NCI-H748 (cell line): ENCODE data around the gene IL37.
"Not testable (repeated sequence)": the region's sequence is repeated elsewhere in the genome, so short reads cannot be mapped to it uniquely, and the experiment has no call there.

ENCODE experiments used
- DNase-seq: peaks from one replicate; lab custom pipeline; 2025; ENCODE audit not compliant: unreplicated experiment; lab: John Stamatoyannopoulos, UW

Gene IL37

DNA sequence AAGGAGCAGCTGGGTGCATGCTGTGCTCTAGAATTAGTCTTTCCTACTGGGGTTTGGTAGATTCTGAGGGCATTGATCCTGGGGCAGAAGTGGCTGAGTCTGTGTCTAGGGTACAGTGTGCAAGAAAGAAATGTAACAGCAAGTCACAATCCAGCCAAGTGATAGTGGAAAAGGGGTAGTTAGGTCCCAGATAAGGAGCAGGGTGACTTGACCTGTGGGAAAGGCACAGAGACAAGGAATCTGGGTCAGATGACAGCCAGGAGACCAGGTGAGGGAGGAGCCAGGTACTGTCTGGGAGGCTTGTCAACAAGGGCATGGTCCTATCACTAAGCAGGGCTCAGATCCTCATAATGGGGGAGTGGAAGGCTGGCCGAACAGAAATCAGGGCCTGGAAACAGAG lies 8.1 kb downstream of the IL37 start:
- DNase-seq, result no peak

GRCh38 chr2:112920923-112921532 lies 10.1 kb downstream of the IL37 start:
- no peak for DNase-seq

GRCh38 chr2:112921982-112922381 lies 11.0 kb downstream of the IL37 start:
- no peak for DNase-seq

GRCh38 chr2:112923237-112923966 lies 12.4 kb downstream of the IL37 start:
- no peak for DNase-seq

DNA sequence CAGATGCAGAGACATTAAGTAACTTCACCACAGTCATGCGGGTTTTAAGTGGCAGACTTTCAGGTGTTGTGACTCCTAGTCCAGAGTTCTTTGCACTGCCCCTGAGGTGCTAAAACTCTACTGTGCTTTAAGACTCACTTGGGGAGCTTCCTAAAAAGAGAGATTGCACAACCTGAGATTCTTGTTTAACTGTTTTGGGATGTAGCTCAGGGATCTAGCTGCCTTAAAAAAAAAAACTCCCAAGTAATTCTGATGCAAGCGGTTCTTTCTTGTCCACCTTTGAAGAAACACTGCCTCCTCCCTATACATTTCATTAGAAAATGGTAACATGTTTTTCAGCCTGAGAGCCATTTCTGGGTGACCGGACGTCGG lies 13.0 kb downstream of the IL37 start:
- DNase-seq, result no peak

GRCh38 chr2:112924360-112924759 lies 13.4 kb downstream of the IL37 start:
- no peak for DNase-seq

- DNase-seq, result no peak
These were observed 13.9 kb downstream of the IL37 start for GRCh38 chr2:112924821-112925220.

GRCh38 chr2:112926707-112927106 lies 15.7 kb downstream of the IL37 start:
- DNase-seq, result no peak

DNA sequence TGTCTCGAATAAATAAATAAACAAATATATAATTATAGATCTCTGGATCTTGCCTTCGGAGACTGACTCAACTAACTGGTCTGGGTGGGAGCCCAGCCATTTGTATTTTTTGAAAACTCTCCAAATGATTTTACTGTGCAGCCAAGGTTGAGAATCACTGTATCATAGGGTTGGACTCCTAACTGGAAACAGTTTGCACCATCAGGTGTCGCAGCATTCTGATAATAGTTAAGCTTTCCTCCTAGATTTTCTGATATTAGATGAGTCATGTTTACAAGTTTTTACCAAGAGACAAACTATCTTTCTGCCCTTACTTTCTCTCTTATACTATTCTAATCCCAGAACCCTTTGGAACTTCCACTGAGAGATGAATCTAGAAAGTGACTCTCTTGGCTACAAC lies 16.8 kb downstream of the IL37 start:
- no peak for DNase-seq

GRCh38 chr2:112933261-112933660 lies 22.3 kb downstream of the IL37 start:
- DNase-seq, result no peak

- not testable (repeated sequence) for DNase-seq
These were observed 23.2 kb downstream of the IL37 start for GRCh38 chr2:112934117-112934516.

DNA sequence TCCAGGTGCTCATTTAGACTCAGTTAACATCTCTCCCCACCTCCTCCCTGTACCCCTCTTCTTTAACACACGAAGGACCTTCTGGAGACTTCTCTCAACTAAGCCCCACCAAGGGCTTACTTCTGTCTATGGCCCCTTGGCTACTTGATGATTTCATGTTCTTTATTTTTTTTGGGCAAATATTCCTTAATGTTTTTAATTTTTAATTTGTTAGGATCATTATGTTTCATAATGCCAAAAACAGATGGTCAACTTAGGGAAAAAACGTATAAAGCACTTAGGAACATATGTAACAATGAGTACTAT lies 25.9 kb downstream of the IL37 start:
- no peak for DNase-seq

GRCh38 chr2:112938904-112939303 lies 27.9 kb downstream of the IL37 start:
- DNase-seq, result no peak

GRCh38 chr2:112939425-112939824 lies 28.5 kb downstream of the IL37 start:
- no peak for DNase-seq

- DNase-seq, result no peak
These were observed 30.1 kb downstream of the IL37 start for GRCh38 chr2:112940859-112941625.

DNA sequence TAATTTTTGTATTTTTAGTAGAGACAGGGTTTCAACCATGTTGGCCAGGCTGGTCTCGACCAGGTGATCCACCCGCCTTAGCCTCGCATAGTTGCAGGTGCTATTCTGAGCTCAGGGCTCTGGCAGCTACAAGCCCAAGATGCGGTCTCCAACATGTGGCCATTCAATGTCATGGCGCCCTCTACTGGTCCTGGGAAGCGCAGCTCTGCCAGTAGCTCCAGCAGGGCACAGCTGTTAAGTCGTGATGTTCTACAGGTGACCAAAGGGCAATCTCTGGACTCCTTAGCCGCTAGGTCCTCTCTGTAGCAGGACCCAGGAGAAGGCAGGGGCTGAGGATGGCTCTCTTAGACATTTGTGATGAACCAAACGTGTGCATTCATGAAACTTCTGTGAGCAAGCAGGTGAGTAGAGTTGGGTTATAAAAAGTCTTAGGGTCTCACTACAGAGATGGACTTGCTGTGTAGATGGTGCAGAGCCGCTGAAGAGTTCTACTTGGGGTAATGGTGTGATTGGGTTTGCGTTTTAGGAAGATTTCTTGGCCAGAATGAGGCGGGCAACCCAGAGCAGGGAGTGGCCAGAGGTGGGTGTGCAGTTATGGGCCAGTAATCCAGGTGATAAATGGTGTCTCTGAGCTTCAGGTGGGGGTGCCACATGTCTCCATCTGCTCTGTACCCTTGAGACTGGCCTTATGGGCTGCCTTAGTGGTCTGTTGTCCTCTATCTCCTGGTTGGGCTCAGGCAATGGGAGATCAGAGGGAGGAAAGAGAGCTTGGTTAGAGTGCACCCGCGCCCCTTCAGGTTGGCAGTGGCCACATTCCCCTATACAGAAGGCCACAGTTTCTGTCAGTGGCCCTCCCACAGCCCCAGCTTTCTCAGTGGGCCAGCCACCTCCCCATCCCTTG lies 31.0 kb downstream of the IL37 start:
- peak; percentile 76 for DNase-seq

DNA sequence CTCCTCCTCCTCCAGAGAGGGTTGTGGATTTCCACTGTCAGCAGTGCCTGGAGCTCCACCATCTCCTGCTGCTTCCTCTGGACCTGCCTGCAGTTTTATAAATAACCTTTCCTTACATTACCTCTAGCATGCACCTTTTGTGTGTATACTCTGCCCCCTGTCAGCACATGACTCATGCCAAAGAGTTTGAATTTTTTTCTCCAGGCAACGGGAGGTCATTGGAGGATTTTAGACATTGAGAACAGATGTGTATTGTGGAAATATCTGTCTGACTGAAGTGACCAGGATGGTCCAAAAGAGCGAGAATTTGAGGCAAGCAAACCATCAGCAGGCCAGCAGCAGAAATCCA lies 31.7 kb downstream of the IL37 start:
- DNase-seq, result no peak

DNA sequence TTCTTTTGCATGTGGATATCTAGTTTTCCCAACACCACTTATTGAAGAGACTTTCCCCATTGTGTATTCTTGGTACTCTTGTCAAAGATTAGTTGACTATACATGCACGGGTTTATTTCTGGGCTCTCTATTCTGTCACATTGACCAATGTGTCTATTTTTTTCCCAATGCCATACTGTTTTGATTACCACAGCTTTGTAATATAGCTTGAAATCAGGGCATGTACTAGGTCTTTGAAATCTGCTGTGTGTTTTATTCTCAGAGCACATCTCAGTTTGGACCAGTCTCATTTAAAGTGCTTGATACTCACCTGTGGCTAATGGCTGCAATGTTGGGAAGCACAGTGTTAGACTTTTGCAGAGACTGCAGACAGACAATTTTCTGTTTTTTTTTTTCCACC lies 34.0 kb downstream of the IL37 start:
- DNase-seq, result no peak

DNA sequence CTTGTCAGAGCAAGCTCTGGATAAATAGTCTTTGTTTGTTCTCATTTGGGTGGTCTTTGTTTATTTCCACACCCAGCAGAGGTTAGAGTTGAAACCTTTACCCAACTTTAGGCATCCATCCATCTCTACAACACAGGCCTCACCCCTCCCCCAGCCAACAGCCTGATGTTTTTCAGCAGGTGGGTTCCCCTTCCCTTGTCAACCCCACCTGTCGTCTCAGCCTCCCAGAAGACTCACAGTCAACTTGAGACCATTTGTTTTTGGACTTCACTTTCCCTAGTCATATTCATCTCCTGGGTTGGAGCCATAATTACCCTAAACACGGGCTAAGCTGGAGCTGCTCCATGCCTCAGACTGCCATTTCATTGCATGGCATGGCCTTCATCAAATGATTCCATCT lies 35.1 kb downstream of the IL37 start:
- no peak for DNase-seq

DNA sequence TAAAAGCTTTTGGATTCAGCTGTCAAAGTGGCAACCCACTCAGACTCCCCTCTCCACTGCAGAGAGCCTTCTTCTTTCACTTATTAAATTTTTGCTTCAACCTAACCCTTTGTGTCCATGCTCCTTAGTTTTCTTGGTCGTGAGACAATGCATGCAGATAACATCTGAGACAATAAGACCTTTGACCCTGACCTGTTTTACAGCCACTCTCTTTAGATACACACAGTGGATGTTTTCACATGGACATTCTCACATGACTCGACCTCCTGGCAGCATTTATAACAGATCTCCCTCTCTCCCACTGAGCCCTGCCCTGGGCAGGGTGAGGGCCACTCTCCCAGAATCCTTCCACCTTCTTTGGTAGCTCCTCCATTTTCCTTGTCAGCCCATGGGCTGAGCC lies 36.4 kb downstream of the IL37 start:
- no peak for DNase-seq

GRCh38 chr2:112949456-112949855 lies 38.5 kb downstream of the IL37 start:
- DNase-seq, result no peak

DNA sequence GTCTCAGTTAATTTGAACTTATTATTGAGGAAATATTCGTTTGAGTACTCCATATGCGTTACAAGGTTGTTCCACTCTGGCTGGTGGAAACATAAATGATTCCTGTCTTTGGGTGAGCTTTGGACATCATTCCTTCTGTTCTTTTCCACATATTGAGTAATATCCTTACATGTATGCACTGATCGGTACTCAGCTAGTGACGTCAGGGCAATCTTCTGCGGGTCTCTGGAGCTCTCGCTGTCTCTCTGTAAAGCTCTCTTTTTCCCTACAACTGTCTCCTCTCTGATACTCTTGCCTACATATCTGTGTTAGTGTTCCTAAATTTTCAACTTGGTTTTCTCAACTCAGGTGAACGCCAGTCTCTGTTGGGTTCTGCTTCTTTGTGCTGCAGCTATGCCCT lies 43.4 kb downstream of the IL37 start:
- DNase-seq, result no peak
